ENCODE measurements around the gene ARHGAP4. TPM values are rescaled to one million over a fixed set of nuclear protein-coding genes. Genes with fewer than 3 reads are reported as not detected.

Gene ARHGAP4
- total RNA-seq, 4 donors from 2014 or later = 23.0 to 90.9 (median 32.7) TPM

DNA sequence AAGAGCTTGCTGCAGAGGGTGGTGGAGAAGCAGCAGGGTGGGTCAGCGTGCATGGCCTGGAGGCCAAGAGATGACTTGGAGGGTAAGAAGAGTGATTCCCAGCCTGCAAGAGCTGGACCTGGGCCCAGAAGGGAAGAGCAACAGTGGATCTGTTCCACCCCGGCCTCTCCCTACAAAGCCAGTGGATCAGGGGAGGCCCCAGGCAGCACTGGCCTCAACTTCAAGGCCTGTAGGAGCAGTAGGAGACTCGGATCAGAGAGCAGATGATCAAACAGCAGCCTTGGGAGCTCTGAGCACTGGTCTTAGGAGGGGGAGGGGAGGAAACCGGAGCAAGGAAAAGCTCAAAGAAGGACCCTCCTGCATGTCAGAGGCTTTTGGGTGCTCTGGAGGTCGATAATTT lies 47.7 kb downstream of the ARHGAP4 start:
- H3K4me1 ChIP-seq = peaks cover 0 to 10% (median 4%) of the 10 kb centered on the region in 4 donors
- 6 to 41% methylated on average over 5 of the region's 5 CpGs for WGBS, 2 donors
- no peak overlapping the region for H3K4me3 ChIP-seq
- no peak for TF ChIP-seq CTCF (IDR thresholded peaks at IDR 0.05)
- H3K27me3 ChIP-seq = peaks cover 0 to 72% of the 10 kb centered on the region in 2 donors
- DNase-seq (ENCODE audit: low spot score in 2 of 2) = no peak
- H3K9me3 ChIP-seq = no peaks in the 10 kb centered on the region
- no peaks in the 10 kb centered on the region for H3K36me3 ChIP-seq
- H3K27ac ChIP-seq = no peak overlapping the region

- no peak overlapping the region for H3K27ac ChIP-seq
- H3K27me3 ChIP-seq = peaks cover 0 to 65% of the 10 kb centered on the region in 2 donors
- no peak for DNase-seq (ENCODE audit: low spot score in 2 of 2)
- no peak overlapping the region for H3K4me3 ChIP-seq
- H3K9me3 ChIP-seq = no peaks in the 10 kb centered on the region
- TF ChIP-seq CTCF (IDR thresholded peaks at IDR 0.05) (no peak), POLR2A (IDR thresholded peaks at IDR 0.05) (no peak), EP300 (IDR thresholded peaks at IDR 0.05) (no peak)
- peaks cover 0 to 10% (median 4%) of the 10 kb centered on the region in 4 donors for H3K4me1 ChIP-seq
- WGBS, 2 donors = 71 to 84% methylated on average over 8 of the region's 8 CpGs
- H3K36me3 ChIP-seq = no peaks in the 10 kb centered on the region
These were observed 48.3 kb downstream of the ARHGAP4 start for GRCh38 chrX:153877571-153878261.

DNA sequence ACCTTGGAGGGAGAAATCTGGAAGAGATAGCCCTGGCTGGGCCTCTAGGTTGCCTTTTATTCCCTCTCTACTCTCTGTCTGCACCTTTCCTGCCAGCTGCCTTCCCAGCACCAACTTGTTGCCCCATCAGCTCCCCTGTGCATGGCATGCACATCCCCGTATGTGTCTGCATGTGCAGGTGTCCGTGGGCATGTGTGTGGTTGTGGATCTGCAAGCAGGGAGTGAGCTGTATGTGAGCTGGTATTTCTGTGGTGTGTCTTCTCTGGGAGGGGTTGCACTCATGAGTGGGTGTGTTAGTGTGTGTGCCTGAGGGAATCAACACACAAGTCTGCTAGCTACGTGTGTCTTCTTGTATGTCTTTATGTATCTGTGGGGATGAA lies 50.0 kb downstream of the ARHGAP4 start:
- 64% methylated on average over 3 of the region's 3 CpGs; no CpG with 5 or more reads in 1 of the 2 donors for WGBS, 2 donors
- H3K27me3 ChIP-seq = peaks cover 0 to 64% of the 10 kb centered on the region in 2 donors
- no peaks in the 10 kb centered on the region for H3K9me3 ChIP-seq

DNA sequence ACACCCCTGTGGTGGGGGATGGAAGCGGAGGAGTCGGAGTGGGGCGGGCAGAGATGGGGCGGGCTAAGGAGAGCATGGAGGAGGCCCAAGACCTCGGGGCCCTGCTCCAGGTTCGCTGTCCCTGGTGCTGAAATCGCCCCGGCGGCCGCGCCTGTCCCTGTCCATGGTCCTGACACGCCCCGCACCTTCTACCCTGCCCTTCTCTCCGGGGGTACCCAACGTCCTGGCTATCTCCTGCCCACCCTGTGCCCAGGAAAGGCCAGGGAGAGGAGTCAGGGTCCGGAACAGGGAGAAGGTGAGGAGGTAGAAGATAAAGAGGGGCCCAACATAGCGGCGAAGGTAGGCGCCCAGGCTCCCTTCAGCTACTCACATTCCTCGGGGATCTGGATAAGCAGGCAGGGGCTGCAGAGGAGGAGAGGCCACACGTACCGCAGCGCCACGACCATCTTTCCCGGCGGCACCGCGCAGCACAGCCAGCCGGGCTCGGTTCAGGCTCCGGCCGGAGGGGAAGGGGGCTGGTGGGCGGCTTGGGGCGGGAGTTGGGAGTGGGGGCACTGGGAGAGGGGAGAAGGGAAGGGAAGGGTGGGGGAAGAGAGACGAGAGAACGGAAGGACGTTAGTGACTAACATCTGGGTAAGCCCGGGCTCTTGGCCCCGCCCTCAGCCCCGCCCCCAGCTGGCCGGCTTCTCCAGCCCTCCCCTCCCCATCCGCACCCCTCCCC lies 50.5 kb downstream of the ARHGAP4 start:
- H3K4me3 ChIP-seq = no peak overlapping the region
- H3K27ac ChIP-seq = no peak overlapping the region
- H3K4me1 ChIP-seq = peaks cover 0 to 7% (median 0%) of the 10 kb centered on the region in 4 donors
- no peaks in the 10 kb centered on the region for H3K36me3 ChIP-seq
- DNase-seq (ENCODE audit: low spot score in 2 of 2) = peak; percentile 19 to 29
- 4 to 21% methylated on average over 35 to 39 of the region's 42 CpGs for WGBS, 2 donors
- H3K27me3 ChIP-seq = peaks cover 0 to 62% of the 10 kb centered on the region in 2 donors
- TF ChIP-seq EP300 (IDR thresholded peaks at IDR 0.05) (peak in 1 of 2 donors; percentile 11), CTCF (IDR thresholded peaks at IDR 0.05) (no peak)
- no peaks in the 10 kb centered on the region for H3K9me3 ChIP-seq

More for the DNA sequence above, 50.0 kb downstream of the ARHGAP4 start:
- Histone ChIP-seq H3K27ac (no peak overlapping the region), H3K4me1 (peaks cover 0 to 7% (median 1%) of the 10 kb centered on the region in 4 donors), H3K36me3 (no peaks in the 10 kb centered on the region), H3K4me3 (no peak overlapping the region)
- no peak for TF ChIP-seq CTCF (IDR thresholded peaks at IDR 0.05)
- TF ChIP-seq POLR2A (IDR thresholded peaks at IDR 0.05) = no peak
- TF ChIP-seq EP300 (IDR thresholded peaks at IDR 0.05) = no peak
- DNase-seq (ENCODE audit: low spot score in 2 of 2) = no peak

Measured in tibial nerve (tissue), 4 donors.